Measurements from ENCODE around the gene FPR1.

FPR1 gene

GRCh38 chr19:51751655-51752054, at the start of gene FPR1:
Gene FPR1, minus strand, starts transcription at chr19:51751878. Its CDS starts 4,884 bp downstream, at chr19:51746994.
- in situ Hi-C loops (cut with MboI; ENCODE audit: low sequenced_read_pairs), result no loop called here

GRCh38 chr19:51800473-51801244, 49.0 kb upstream of the FPR1 start:
- in situ Hi-C loops (cut with MboI; ENCODE audit: low sequenced_read_pairs), result no loop called here

- in situ Hi-C loops (cut with MboI; ENCODE audit: low sequenced_read_pairs), result no loop called here
Measured at GRCh38 chr19:51799774-51800472, 48.2 kb upstream of the FPR1 start.

- in situ Hi-C loops (cut with MboI; ENCODE audit: low sequenced_read_pairs), result no loop called here
Measured at GRCh38 chr19:51799034-51799773, 47.5 kb upstream of the FPR1 start.

GRCh38 chr19:51798062-51798461, 46.4 kb upstream of the FPR1 start:
- in situ Hi-C loops (cut with MboI; ENCODE audit: low sequenced_read_pairs), result no loop called here

- in situ Hi-C loops (cut with MboI; ENCODE audit: low sequenced_read_pairs), result no loop called here
Measured at GRCh38 chr19:51797480-51797879, 45.8 kb upstream of the FPR1 start.

GRCh38 chr19:51796195-51796679, 44.6 kb upstream of the FPR1 start:
- in situ Hi-C loops (cut with MboI; ENCODE audit: low sequenced_read_pairs), result no loop called here

- in situ Hi-C loops (cut with MboI; ENCODE audit: low sequenced_read_pairs), result no loop called here
Measured at GRCh38 chr19:51794885-51795490, 43.3 kb upstream of the FPR1 start, which contains the start of gene FPR3. Gene FPR3, plus strand, starts transcription at chr19:51795157. Its CDS starts 28,592 bp downstream, at chr19:51823749.

GRCh38 chr19:51793994-51794393, 42.3 kb upstream of the FPR1 start:
- in situ Hi-C loops (cut with MboI; ENCODE audit: low sequenced_read_pairs), result no loop called here

- in situ Hi-C loops (cut with MboI; ENCODE audit: low sequenced_read_pairs), result no loop called here
Measured at GRCh38 chr19:51792932-51793331, 41.3 kb upstream of the FPR1 start.

GRCh38 chr19:51789061-51789795, 37.5 kb upstream of the FPR1 start:
- in situ Hi-C loops (cut with MboI; ENCODE audit: low sequenced_read_pairs), result no loop called here

- in situ Hi-C loops (cut with MboI; ENCODE audit: low sequenced_read_pairs), result no loop called here
Measured at GRCh38 chr19:51788029-51788428, 36.4 kb upstream of the FPR1 start.

GRCh38 chr19:51786646-51787494, 35.2 kb upstream of the FPR1 start:
- in situ Hi-C loops (cut with MboI; ENCODE audit: low sequenced_read_pairs), result no loop called here

- in situ Hi-C loops (cut with MboI; ENCODE audit: low sequenced_read_pairs), result no loop called here
Measured at GRCh38 chr19:51784922-51785690, 33.4 kb upstream of the FPR1 start.

- in situ Hi-C loops (cut with MboI; ENCODE audit: low sequenced_read_pairs), result no loop called here
Measured at GRCh38 chr19:51784109-51784785, 32.6 kb upstream of the FPR1 start.

GRCh38 chr19:51783372-51783771, 31.7 kb upstream of the FPR1 start:
- in situ Hi-C loops (cut with MboI; ENCODE audit: low sequenced_read_pairs), result no loop called here

GRCh38 chr19:51781999-51782398, 30.3 kb upstream of the FPR1 start:
- in situ Hi-C loops (cut with MboI; ENCODE audit: low sequenced_read_pairs), result no loop called here

GRCh38 chr19:51780270-51780669, 28.6 kb upstream of the FPR1 start:
- in situ Hi-C loops (cut with MboI; ENCODE audit: low sequenced_read_pairs), result no loop called here

Data from HL-60/S4 treated with phorbol 12-myristate 13-acetate at 8.2 ng/mL for 4 days and 3 days (cell line).